K562 (cell line): ENCODE measurements around the gene ZDHHC8. TPM values are rescaled to one million over a fixed set of nuclear protein-coding genes. Genes with fewer than 3 reads are reported as not detected.

Experiments
- BMI1 ChIP-seq: fragments of 150-350 bp; IDR thresholded peaks from 2 replicates; pipeline ENCODE4 v1.6.1; 2014; ENCODE audit warnings: low read length
- GTF2A2 ChIP-seq: IDR thresholded peaks from 2 replicates; pipeline ENCODE4 v1.6.1; 2016; ENCODE audit warnings: mild to moderate bottlenecking, missing genetic modification characterization, missing compliant biosample characterization
- NCOA4 ChIP-seq: fragments of 450-650 bp; IDR thresholded peaks from 2 replicates; pipeline ENCODE4 v1.6.1; 2018; ENCODE audit warnings: mild to moderate bottlenecking; ENCODE audit not compliant: partially characterized antibody
- RAD21 ChIP-seq, 2 experiments: fragments of 250-450 bp in 1 of 2; fragments of 450-650 bp in 1 of 2; sonication (Bioruptor Pico) in 1 of 2; formaldehyde crosslinking in 1 of 2; IDR thresholded peaks in 1 of 2; conservative IDR thresholded peaks in 1 of 2; 2 replicates each; pipeline versions ENCODE4 v1.4.0 to v1.8.0; 2020 to 2022; ENCODE audit warnings: mild to moderate bottlenecking in 2 of 2, moderate library complexity in 1 of 2
- SAP30 ChIP-seq: fragments of 200-600 bp; sonication (generic); IDR thresholded peaks from 2 replicates; pipeline ENCODE4 v1.6.1; 2012; ENCODE audit warnings: borderline replicate concordance, low read depth, mild to moderate bottlenecking, moderate library complexity, low read length, control low read depth, inconsistent platforms; ENCODE audit not compliant: insufficient read depth, poor library complexity, severe bottlenecking
- SMARCB1 ChIP-seq: IDR thresholded peaks from 2 replicates; pipeline ENCODE4 v1.6.1; 2011; ENCODE audit warnings: improper control_type of control experiment, low read depth; ENCODE audit not compliant: insufficient read length
- SMC3 ChIP-seq: conservative IDR thresholded peaks from 2 replicates; pipeline ENCODE4 v1.6.1; 2011; ENCODE audit warnings: low read depth, low read length, improper control_type of control experiment; ENCODE audit not compliant: insufficient read depth
- SUPT5H ChIP-seq: fragments of 450-650 bp; IDR thresholded peaks from 2 replicates; pipeline ENCODE4 v1.6.1; 2016
- ZNF239 ChIP-seq: fragments of 250-450 bp; sonication (Bioruptor Pico); IDR thresholded peaks from 2 replicates; pipeline ENCODE4 v1.4.0; 2020; ENCODE audit warnings: mild to moderate bottlenecking
- ZNF696 ChIP-seq: fragments of 250-450 bp; sonication (Bioruptor Pico); conservative IDR thresholded peaks from 2 replicates; pipeline ENCODE4 v1.4.0; 2020; ENCODE audit warnings: mild to moderate bottlenecking, moderate library complexity
- polyA plus RNA-seq, 8 experiments: library from polyadenylated mRNA; depleted of rRNA in 4 of 8; stranded (reverse) in 5 of 8; unstranded in 3 of 8; fragments of >200 nt; fragmentation: Nextera tagmentation in 2 of 8; fragmentation: Illumina TruSeq in 1 of 8; extraction: Ambion mirVana in 2 of 8; extraction: Trizol in 1 of 8; gene quantifications; 2 replicates each; pipeline versions ENCODE4 v1.2.1 to v1.2.3, GENCODE V29; 2011 to 2014; ENCODE audit warnings: inconsistent platforms in 1 of 8, missing spikeins in 1 of 8
- total RNA-seq, 7 experiments: library from RNA; depleted of rRNA in 6 of 7; stranded (reverse); fragments of >200 nt in 6 of 7; fragmentation: Illumina TruSeq in 2 of 7; extraction: Trizol in 2 of 7; gene quantifications; 2 replicates each; pipeline versions ENCODE4 v1.2.1 to v1.2.3, GENCODE V29; 2011 to 2021; ENCODE audit warnings: low replicate concordance in 1 of 7
- TF ChIP-seq, protein P1 (sequence below), 2 experiments: fragments of 450-650 bp; IDR thresholded peaks; 2 replicates each; pipeline ENCODE4 v1.6.1; 2016; ENCODE audit warnings: mild to moderate bottlenecking in 2 of 2, borderline replicate concordance in 1 of 2, low read depth in 1 of 2, moderate library complexity in 1 of 2
- TF ChIP-seq, protein P2 (sequence below): fragments of 250-450 bp; sonication (Bioruptor Pico); IDR thresholded peaks from 2 replicates; pipeline ENCODE4 v1.4.0; 2020; ENCODE audit warnings: mild to moderate bottlenecking, moderate library complexity

The ZDHHC8 gene
- total and polyA plus RNA-seq, 9 of the 15 experiments (the other 6 are each of a cell fraction or from before 2014, with no cell fraction given) = 0.04 to 109 (median 16.4) TPM

DNA sequence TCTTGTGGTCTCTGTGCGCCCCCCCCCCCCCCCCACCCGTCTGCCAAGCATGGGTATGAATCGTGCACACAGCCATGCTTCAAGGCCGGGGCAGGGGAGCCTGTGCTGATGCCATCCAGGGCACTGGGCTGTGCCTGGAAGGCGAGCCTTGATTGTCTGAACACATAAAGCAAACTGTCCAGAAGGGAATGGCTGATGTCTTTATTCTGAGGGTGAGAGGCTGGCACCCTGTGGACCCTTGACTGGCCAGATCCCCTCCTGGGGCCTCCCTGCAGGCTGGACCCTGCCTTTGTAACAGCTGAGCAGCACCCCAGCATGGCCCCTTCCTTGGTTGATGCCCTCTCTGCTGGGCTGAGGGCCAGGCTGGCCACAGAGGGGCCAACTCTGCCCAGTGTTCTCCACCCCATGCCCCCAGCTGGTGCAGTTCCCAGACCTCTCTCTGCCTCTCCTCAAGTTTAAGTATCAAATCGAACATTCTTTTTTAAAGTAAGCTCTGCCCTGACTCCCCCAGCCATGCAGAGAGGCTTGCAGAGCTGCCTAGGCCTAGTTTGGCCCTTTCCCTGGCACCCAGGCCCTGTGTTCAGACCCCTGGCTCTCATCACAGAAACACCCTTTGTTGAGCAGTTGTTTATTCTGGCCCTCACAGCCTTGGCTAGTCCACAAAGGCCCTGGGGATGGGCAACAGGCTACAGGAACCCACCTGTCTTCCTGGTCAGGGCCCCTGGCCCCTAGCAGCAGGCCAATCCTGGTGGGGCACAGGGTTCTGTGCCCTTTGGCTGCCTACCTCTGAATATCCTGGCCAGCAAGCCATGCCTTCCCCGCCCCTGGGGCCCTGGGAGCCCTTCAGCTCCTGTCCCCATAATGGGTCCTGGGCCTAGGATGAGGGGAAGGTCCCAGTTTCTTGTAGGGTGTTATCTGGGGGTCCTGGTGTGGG lies 19.6 kb upstream of the ZDHHC8 start (continued):
- TF ChIP-seq, protein P1, sequence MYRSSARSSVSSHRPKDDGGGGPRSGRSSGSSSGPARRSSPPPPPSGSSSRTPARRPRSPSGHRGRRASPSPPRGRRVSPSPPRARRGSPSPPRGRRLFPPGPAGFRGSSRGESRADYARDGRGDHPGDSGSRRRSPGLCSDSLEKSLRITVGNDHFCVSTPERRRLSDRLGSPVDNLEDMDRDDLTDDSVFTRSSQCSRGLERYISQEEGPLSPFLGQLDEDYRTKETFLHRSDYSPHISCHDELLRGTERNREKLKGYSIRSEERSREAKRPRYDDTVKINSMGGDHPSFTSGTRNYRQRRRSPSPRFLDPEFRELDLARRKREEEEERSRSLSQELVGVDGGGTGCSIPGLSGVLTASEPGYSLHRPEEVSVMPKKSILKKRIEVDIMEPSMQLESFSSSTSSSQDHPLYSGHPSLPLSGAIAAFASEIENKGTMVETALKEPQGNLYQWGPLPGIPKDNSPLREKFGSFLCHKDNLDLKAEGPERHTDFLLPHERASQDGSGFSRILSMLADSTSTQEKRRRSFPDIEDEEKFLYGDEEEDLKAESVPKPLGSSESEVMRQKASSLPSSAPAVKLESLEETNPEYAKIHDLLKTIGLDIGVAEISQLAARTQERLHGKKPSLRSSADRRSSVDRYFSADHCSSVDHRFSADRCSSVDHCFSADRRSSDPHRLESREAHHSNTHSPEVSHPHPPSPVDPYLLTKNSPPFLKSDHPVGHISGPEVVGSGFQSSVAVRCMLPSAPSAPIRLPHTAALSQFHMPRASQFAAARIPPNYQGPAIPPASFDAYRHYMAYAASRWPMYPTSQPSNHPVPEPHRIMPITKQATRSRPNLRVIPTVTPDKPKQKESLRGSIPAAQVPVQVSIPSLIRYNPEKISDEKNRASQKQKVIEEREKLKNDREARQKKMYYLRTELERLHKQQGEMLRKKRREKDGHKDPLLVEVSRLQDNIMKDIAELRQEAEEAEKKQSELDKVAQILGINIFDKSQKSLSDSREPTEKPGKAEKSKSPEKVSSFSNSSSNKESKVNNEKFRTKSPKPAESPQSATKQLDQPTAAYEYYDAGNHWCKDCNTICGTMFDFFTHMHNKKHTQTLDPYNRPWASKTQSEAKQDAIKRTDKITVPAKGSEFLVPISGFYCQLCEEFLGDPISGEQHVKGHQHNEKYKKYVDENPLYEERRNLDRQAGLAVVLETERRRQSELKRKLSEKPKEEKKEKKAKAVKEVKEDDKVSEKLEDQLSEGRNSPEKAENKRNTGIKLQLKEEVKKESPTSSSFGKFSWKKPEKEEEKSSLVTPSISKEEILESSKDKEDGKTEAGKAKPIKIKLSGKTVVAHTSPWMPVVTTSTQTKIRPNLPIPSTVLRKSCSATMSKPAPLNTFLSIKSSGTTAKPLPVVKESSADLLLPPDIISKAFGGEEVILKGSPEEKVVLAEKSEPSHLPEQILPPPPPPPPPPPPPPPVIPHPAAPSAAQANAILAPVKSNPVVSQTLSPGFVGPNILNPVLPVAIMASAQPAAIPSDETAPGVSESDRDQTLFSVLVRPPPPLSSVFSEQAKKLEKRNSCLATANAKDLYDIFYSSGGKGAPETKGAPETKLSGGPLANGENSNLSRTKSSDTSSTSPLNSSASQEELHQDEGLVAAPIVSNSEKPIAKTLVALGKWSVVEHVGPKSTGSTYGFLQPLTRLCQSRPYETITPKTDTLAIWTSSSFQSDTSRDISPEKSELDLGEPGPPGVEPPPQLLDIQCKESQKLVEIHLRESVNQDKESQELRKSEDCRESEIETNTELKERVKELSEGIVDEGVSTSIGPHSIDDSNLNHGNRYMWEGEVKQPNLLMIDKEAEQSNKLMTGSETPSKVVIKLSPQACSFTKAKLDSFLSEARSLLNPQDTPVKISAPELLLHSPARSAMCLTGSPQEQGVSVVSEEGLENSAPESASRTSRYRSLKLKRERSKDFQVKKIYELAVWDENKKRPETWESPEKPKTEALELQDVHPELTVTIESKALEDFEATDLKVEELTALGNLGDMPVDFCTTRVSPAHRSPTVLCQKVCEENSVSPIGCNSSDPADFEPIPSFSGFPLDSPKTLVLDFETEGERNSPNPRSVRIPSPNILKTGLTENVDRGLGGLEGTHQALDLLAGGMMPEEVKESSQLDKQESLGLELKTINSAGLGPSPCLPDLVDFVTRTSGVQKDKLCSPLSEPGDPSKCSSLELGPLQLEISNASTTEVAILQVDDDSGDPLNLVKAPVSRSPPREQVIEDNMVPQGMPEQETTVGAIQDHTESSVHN (IDR thresholded peaks at IDR 0.05; ENCODE audit: borderline replicate concordance in 1 of 2, low read depth in 1 of 2) = no peak
- TF ChIP-seq BMI1 = no peak
- TF ChIP-seq ZNF239 (CRISPR knock-in tag) = no peak
- TF ChIP-seq NCOA4 = no peak
- no peak for TF ChIP-seq SMARCB1
- TF ChIP-seq SAP30 = no peak
- TF ChIP-seq SMC3 = 0 out of 2 replicates have a peak, but pooled peaks have one; percentile 1
- TF ChIP-seq SUPT5H = peak; percentile 84
- peak; percentile 30; the same call in 1 of the 2 replicates for TF ChIP-seq ZNF696 (CRISPR knock-in tag)
- no peak for TF ChIP-seq RAD21 (CRISPR knock-in tag; conservative IDR thresholded peaks at IDR 0.05 in 1 of 2, IDR thresholded peaks at IDR 0.05 in 1 of 2)
- TF ChIP-seq GTF2A2 (tag) = no peak
- TF ChIP-seq, protein P2, sequence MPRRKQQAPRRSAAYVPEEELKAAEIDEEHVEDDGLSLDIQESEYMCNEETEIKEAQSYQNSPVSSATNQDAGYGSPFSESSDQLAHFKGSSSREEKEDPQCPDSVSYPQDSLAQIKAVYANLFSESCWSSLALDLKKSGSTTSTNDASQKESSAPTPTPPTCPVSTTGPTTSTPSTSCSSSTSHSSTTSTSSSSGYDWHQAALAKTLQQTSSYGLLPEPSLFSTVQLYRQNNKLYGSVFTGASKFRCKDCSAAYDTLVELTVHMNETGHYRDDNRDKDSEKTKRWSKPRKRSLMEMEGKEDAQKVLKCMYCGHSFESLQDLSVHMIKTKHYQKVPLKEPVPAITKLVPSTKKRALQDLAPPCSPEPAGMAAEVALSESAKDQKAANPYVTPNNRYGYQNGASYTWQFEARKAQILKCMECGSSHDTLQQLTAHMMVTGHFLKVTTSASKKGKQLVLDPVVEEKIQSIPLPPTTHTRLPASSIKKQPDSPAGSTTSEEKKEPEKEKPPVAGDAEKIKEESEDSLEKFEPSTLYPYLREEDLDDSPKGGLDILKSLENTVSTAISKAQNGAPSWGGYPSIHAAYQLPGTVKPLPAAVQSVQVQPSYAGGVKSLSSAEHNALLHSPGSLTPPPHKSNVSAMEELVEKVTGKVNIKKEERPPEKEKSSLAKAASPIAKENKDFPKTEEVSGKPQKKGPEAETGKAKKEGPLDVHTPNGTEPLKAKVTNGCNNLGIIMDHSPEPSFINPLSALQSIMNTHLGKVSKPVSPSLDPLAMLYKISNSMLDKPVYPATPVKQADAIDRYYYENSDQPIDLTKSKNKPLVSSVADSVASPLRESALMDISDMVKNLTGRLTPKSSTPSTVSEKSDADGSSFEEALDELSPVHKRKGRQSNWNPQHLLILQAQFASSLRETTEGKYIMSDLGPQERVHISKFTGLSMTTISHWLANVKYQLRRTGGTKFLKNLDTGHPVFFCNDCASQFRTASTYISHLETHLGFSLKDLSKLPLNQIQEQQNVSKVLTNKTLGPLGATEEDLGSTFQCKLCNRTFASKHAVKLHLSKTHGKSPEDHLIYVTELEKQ (CRISPR knock-in tag) = peak; percentile 43; the same call in 1 of the 2 replicates
